GM23248 (cell line): ENCODE measurements around the gene LTK.

Source experiments
- EZH2 ChIP-seq: fragments of 200-600 bp; sonication (generic); IDR thresholded peaks from 2 replicates; pipeline ENCODE4 v1.6.1; 2018; ENCODE audit warnings: antibody characterized with exemption, mild to moderate bottlenecking; ENCODE audit not compliant: insufficient read depth, poor library complexity, severe bottlenecking
- EZH2phosphoT487 ChIP-seq: fragments of 200-600 bp; sonication (generic); IDR thresholded peaks from 2 replicates; pipeline ENCODE4 v1.6.1; 2018; ENCODE audit warnings: antibody characterized with exemption, moderate library complexity, mild to moderate bottlenecking, low read depth; ENCODE audit not compliant: insufficient read depth

DNA sequence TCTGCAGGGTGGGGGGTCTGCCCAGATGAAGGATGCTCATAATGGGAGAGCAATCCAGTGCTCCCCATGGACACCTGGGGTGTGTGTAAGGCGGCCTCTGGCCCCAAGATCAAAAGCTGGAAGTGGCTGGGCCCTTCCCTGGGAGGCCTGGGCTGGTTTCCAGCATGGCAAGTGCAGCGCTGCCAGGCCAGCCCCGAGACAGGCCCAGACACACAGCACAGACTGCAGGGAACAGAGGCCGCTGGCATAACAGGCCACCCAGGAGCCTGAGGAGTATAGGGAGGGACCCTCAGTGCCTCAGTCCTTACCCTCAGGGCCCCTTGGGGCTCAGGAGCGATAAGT lies 10.0 kb downstream of the LTK start:
- TF ChIP-seq EZH2 (no peak), EZH2phosphoT487 (no peak)
